OCI-M2 (cell line): ENCODE measurements around the gene TMEM273.
"Not testable (repeated sequence)": the region's sequence is repeated elsewhere in the genome, so short reads cannot be mapped to it uniquely, and the experiment has no call there.

Experiments used
- DNase-seq: peaks from one replicate; lab custom pipeline; 2025; ENCODE audit not compliant: unreplicated experiment; lab: John Stamatoyannopoulos, UW

Gene TMEM273

DNA sequence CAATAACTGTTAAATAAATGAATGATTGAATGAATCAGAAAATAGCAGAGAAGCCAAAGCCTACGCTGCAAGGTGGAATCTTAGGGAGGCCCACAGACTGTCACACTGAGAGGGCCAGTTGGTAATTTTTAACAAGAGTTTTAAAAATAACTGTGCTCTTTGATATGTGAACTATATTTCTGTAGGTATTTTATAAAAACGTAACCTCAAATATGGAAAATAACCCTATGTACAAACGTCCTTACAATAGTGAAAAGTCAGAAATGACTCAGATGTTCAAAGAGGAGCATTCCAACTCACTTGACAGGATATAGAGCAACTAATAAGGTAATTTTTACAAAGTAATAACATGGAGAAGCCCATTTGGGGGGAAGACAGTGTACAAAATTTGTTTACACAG, 18.9 kb upstream of the TMEM273 start:
- DNase-seq, result no peak

DNA sequence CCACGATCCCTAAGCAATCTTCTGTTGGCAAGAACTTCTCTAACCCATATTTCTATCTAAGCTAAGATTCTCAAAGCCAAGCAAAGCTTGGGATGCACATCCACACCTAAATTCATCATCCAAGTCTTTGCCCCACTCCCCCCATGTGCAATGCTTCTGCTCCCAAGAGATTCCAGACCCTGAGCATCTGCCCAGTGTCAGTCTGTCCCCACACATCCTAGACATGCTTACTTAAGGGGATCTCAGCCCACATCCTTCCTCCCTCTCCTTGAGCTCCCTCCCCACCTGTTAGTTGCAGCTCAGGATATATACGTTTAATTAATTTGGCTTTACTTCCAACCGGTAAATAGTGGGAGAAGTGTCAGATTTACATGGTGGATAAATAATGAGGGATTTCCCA, 17.0 kb upstream of the TMEM273 start:
- DNase-seq, result no peak

DNA sequence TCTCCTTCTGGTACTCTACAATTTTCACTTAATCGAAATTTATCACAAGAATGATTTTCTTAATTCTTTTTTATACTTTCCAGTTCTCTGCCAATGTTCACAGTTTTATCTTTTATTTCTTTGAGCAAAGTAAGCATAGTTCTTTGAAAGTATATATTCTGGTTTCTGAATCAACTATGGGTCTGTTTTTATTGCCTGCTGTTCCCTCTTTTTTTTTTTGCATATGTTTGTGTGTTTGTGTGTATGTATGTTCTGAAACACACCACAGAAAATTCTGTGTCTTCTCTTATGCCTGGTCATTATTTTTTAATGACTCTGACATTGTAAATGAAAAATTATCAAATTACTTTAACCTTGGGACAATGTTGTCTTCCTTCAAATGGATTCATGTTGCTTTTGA, 15.9 kb upstream of the TMEM273 start:
- no peak for DNase-seq

DNA sequence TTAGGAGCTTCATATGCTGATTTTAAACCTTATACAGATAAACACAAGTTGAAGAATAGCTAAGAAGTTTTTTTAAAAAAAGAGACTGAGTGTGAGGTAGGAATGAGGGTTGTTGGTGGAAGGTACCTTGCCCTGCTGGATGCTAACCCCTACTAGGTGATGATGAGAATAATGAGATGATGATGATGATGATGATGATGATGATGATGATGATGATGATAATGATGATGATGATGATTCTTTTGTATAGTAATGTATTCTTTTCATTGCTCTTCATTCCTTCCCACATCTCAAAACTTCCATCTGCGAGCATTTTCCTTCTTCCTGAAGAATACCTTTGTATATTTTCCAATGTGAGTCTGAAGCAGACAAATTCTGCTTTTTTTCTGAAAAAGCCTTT, 14.1 kb upstream of the TMEM273 start:
- no peak for DNase-seq

DNA sequence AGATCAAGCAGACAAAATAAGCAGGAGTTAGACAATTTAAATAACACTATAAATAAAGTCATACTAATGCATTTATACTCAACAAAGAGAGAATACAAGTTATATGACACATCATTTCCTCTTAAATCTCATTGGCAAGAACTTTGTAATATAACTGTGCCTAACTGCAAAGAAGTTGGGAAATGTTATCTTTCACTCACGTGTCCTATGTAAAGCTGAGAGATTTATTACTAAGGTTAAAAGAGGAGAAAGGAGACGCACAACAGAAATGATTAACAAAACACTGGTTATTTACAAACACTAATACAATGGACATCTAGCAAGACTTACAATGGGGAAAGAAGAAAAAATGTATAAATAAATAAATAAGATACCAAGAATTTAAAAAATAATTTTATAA, 12.7 kb upstream of the TMEM273 start:
- DNase-seq, result no peak

DNA sequence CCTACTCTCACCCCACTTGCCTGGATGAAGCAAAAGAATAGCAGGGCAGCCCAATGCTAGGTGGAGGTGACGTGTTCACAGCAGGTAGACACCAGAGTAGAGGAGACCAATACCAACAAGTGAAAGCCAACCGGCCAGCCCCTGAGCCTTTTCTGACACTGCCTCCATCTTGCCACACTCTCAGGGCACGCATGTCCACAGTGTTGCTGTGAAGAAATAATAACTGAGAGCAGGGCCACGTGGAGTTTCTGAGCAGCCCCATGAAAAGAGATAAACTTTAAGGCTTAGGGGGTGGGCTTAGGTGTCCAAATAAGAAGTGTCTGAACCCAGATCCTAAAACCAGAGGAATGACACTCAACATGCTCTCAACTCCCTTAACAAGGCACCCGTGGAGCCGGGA, 9.0 kb upstream of the TMEM273 start:
- no peak for DNase-seq

DNA sequence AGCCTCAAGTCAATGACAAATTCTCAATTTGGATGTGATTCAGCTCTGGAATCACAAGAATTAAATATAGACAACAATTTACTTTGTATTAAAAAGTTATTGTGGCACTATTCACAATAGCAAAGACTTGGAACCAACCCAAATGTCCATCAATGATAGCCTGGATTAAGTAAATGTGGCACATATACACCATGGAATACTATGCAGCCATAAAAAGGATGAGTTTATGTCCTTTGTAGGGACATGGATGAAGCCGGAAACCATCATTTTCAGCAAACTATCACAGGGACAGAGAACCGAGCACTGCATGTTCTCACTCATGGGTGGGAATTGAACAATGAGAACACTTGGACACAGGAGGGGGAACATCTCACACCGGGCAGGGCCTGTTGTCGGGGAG, 7.7 kb upstream of the TMEM273 start:
- not testable (repeated sequence) for DNase-seq

DNA sequence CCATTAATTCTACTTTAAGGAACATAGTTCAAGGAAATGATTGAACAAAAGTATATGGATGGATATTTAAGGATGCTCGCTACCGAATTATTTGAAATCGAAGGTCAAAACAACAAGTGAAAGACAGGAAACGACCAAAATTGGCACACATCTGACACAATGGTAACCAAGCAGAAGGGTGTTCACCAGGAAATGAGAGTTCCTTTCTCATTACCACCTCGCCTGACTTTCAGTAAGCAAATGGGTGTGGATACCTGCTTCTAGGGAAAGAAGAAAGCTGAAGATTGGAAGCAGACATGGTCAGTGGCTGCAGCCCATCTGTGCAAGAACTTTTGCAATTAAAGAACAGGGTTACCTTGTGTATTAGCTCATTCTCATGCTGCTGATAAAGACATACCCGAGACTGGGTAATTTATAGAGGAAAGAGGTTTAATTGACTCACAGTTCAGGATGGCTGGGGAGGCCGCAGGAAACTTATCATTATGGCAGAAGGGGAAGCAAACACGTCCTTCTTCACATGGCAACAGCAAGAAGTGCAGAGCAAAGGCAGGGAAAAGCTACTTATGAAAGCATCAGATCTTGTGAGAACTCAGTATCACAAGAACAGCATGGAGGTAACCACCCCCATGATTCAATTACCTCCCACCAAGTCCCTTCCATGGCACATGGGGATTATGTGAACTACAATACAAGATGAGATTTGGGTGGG, 6.2 kb upstream of the TMEM273 start:
- DNase-seq, result no peak

DNA sequence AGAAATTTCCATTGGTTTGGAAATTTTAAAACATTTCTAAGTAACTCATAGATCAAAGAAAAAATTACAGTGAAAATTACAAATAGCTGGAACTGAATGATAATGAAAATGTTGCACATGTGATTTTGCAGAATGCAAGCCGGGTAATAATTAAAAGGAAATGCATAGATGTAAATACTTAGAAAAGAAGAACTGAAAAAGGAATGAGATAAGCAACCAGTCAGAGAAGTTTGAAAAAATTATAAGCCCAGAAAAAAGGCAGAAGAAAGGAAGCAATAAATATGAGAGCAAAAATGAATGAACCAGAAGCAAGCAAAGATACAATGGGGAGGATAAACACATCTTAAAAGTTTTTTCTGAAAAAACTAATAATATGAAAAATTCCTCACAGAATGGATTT, 3.2 kb upstream of the TMEM273 start:
- no peak for DNase-seq

DNA sequence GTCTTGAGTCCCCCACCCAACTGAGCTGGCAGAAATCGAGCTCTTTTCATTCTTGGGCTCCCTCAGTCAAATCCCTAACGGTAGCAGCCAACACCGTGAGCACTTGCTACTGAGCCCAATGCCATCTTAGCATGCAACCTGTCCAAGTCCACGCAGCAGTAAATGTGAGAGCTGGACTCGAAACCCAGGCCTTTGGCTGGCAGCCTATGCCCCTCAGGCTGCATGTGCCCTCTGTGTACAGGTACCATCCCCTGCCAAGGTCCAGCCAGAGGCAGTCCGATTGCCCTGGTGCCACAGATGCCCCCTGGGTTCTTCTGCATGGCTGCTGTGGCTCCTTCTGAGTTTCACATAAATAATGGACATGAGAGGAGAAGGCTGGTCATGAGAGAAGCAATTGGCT, 1.2 kb upstream of the TMEM273 start:
- no peak for DNase-seq

DNA sequence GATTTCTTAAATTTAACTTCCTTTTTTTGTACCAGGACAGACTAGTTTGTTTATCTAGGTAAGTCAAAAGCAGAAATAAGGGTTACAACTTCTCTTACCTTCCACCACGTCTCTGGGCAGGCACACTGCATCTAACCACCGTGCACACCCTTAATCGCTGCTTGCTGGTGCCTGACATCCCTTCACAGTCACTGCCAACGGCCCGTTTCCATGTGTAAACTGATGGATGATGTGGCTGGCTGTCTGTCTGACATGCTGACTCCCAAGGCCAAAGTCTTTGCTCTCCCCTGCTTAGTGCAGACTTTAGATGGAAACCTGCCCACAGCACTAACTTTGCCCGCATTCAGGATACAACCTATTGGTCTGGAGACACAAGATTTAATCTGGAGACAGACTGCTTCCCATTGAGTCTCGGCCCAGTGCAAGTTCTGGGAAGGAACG, 1.1 kb downstream of the TMEM273 start:
- DNase-seq, result no peak

DNA sequence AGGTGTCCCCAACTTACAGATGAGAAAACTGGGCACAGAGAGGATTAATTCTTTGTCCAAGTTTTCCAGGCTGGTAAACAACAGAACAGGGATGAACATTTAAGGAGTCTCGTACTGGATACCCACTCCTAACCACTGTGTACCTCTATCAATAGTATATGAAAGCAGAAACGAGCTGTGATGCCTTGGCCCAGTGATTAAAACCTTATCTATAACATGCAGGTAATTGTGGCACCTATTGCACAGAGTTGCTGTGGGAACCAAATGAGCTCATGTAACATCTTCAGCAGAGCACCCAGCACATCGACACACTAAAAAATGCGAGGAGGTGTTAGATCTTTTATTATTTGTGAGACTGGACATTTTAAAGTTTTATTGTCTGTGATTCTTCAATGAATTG, 1.6 kb downstream of the TMEM273 start:
- no peak for DNase-seq

DNA sequence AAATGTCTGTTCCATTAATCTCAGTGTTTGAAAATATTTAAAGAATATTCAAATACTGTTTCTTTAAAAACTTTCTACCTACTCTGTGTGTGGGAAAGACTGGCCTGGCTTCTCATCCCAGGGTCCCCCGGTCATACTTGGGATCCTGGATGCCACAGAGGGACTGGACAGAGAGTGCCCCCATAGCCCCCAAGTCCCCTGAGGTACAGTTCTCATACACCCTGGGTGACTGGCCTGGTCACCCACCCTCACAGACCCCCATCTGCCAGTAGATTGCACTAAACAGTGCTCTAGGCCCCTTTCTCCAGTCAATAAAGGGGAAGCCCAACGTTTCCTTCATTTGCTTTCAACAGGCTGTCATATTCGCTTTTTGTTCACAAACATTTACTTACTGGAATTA, 3.0 kb downstream of the TMEM273 start:
- no peak for DNase-seq

DNA sequence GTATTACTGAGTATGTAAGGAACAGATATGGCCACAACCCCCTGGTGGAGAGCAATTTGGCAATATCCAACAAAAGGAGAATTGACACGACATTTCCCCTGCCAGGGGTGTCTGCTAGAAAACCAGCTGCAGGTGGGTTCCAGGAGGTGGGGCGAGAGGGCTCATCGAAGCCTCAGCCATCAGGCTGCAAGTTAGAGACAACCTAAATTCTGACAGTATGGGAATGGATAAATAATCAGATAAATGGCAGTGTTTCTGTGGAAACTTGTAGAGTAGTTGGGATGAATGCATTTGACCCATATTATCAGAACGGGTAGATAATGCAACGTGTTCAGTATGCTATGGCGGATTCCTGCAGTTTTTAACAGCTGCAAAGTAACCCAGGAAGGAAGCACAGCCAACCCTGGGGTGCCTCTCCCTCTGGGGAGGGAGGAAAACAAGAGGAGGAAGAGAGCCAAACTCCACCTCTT, 3.5 kb downstream of the TMEM273 start:
- no peak for DNase-seq

DNA sequence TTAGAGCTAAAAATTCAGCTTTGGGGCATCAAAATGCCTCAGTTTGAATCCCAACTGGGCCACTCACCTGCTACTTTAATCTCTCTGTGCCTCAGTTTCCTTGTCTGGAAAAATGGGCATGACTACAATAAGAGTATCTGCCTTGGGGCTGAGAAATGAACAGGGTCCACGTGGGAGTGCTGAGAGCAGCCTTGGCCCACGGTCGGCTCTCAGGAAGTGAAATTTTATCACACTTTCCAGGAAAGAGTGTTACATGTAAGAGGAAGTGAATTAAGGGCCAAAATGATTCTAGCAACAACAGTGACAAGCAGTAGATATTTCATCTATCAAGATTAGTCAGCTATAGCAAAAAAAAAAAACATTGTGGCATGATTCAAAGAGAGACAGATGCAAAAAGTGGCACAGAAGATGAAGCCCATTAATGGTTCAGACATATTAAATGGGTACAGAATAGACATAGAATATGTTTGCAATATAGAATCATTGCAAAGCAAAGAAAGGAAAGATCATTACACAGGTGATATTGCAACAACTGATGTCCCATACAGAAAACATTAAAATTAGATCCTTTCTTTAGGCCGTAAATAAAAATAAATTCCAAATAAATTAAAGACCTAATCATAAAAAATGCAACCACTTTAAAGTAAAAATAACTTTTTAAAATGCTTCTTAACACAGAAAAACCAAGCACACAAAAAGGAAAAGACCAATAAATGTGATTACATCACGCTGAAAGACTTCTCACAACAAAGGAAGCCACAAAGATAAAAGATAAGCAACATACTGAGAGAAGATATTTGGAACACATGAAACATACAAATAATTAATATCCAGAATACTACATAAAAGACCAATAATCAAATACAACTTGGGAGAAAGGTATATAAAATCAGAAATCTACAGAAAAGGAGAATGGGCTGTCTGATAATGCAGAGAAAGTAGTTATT, 4.3 kb downstream of the TMEM273 start:
- no peak for DNase-seq

DNA sequence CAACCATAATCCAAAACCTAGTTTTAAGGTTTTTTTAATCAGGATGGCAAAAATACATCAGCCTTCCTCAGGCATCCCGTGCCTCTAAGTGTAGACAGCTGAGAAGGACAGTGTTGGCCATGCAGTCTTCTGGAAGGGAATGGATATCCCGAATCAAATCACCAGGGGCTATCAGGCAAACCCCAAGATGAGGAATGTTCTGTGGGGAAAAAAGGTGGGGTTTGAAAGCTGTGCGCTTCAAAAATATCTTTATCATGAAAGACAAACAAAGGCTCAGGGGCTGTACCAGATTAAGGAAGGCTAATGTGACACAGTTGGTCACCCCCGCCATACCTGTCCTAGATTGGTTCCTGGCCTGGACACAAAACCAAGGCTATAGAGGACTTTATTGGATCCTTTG, 5.4 kb downstream of the TMEM273 start:
- DNase-seq, result no peak

DNA sequence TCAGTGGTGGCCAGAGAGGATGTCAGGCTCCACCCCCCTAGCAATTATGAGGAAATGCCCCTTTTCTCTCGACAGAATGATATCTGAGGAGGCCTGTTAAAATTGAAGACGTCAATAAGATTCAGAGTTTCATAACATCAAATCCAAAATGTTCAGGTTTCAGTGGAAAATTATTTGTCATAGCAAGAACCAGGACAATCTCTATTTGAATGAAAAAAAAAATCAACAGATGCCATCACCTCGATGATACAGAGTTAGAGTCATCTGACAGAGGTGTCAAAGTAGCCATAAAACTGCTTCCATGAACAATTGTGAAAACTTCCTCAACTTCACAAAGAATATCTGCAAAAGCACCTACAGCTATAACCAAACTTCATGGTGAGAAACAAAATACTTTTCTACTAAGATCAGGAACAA, 7.7 kb downstream of the TMEM273 start:
- DNase-seq, result no peak

DNA sequence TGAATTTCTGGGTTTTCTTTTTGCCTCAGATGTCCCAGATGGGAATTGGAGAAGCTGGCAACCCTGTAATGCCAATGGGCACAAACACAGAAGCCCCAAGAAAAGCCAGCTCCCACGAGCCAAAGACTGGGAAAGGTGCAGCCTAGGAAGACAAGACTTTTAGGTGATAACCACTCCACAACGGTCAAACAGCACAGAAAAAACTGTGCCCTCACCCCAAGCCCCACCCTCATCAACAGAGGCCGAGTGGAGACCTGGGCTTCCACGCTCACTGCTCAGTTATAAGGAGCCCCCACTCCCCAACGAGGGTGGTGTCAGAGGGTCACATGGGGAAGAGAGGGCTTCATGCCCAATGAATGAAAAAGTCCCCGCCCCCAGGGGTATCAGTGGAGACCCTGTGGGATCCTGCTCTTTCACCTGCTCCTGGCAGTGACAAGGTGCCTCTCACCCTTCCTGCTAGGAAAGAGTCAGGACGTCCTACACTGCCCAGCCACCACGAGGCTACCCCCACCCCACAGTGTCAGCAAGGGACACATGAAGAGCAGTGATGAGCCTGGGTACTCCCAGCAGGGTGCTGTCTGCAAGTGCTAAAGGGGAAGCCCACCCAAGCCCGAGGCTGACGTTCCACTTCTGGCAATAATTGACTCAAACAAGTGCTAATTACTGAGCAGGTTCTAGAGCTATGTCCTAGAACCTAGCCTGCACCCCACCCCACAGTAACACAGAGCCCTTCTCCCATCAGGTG, 8.3 kb downstream of the TMEM273 start:
- no peak for DNase-seq

DNA sequence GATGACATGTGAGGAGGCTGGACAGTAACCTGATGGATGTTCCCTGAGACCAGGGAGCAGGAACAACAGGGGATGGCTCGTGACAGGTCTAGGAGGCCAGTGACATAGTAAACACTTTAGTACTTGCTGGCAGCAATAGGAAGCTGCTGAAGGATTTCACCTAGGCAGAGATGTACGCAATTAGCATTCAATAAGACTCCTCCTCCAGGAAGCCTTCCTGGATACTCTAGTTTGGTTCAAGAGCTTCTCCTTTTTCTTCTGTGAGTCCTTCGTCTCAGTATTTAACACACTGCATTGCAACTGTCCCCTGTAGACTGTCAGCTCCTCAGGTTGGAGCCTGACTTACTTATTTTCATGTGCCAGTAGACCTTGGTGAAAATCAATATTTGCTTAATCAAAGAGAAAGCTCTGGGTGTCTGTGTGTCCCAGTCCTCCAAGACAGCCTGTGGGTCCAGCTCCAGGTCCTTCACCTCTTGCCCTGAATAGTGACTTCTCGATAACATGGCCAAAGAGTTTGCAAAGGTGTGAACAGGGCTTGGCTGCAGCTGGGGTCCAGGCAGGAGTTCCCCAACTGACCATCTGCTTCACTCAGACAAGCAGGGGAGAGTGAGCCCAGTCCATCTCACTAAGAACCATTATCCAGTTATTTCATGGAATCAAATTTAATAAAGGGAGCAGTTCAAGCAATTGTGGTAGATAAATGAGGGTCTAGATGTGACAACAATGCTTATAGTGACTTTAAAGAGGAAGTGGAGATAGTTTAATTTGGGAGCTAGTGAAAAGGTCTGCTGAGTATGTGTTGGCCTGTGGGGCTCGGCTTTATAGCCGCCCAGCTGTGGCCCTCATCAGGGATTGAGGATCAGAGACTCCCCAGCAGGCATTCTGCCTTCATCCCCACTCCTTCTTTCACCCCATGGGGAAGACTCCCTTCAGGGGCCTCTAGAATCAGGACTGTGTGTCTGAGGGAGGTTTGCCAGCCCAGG, 9.4 kb downstream of the TMEM273 start:
- DNase-seq, result no peak
